Heart right ventricle (tissue), 16 donors: ENCODE results near the gene MROH7. TPM values are rescaled to one million over a fixed set of nuclear protein-coding genes. Genes with fewer than 3 reads are reported as not detected.

Experiments used
- ATAC-seq, 8 donors: fragments of 200-7000 bp; cut with Tn5 transposase; one replicate each; pipeline ENCODE4 v1.9.1; 2020; ENCODE audit warnings: mild to moderate bottlenecking in 8 of 8, moderate library complexity in 8 of 8, moderate number of reproducible peaks in 1 of 8
- DNase-seq, 2 donors: peaks; one replicate each; pipeline ENCODE4 v3.0.0-alpha.2; 2020
- H3K27ac ChIP-seq, 10 donors: fragments of 200-600 bp; sonication (generic) in 2 of 10; one replicate each; pipeline versions ENCODE4 v1.5.0 to v1.8.0; 2020 to 2022; ENCODE audit warnings: mild to moderate bottlenecking in 3 of 10
- H3K27me3 ChIP-seq, 7 donors: fragments of 200-600 bp; one replicate each; pipeline ENCODE4 v1.8.0; 2021 to 2022; ENCODE audit warnings: mild to moderate bottlenecking in 2 of 7
- H3K36me3 ChIP-seq, 9 donors: fragments of 200-600 bp; sonication (generic) in 1 of 9; one replicate each; pipeline versions ENCODE4 v1.5.0 to v1.8.0; 2020 to 2022; ENCODE audit warnings: mild to moderate bottlenecking in 2 of 9
- H3K4me1 ChIP-seq, 9 donors: fragments of 200-600 bp; sonication (generic) in 1 of 9; one replicate each; pipeline versions ENCODE4 v1.5.0 to v1.8.0; 2020 to 2022; ENCODE audit warnings: mild to moderate bottlenecking in 4 of 9
- H3K4me3 ChIP-seq, 10 donors: fragments of 200-600 bp; sonication (generic) in 2 of 10; one replicate each; pipeline versions ENCODE4 v1.5.0 to v1.8.0; 2020 to 2022; ENCODE audit warnings: mild to moderate bottlenecking in 7 of 10, moderate library complexity in 2 of 10
- H3K9me3 ChIP-seq, 11 donors: fragments of 200-600 bp in 10 of 11; sonication (generic) in 2 of 11; one replicate each; pipeline versions ENCODE4 v1.5.0 to v1.8.0; 2013 to 2022; ENCODE audit warnings: mild to moderate bottlenecking in 2 of 11, control low read depth in 1 of 11, moderate library complexity in 1 of 11
- WGBS, 2 donors: extraction: QIAGEN DNeasy Blood & Tissue Kit; methylation state at CpG; one replicate each; pipeline ENCODE4 v1.1.7; 2013; ENCODE audit warnings: inconsistent platforms in 1 of 2; 5-methylcytosine and 5-hydroxymethylcytosine counted together
- intact Hi-C, 10 donors: fragments of 100-400 bp; cut with DNase I; formaldehyde crosslinking; loops; one replicate each; pipeline versions ENCODE4 v1.11.1 to v1.14.2; 2022
- polyA plus RNA-seq, 2 donors: library from polyadenylated mRNA; stranded (reverse); fragments of 200-250 nt; gene quantifications; one replicate each; pipeline ENCODE4 v1.2.3, GENCODE V29; 2013
- total RNA-seq, 10 donors: library from RNA; stranded (reverse); fragmentation: NEBNext Ultra II Directional in 3 of 10; extraction: Animal tissue kit (Norgen Biotek cat#: 25700) in 3 of 10; gene quantifications; one replicate each; pipeline versions ENCODE4 v1.2.1 to v1.2.4, GENCODE V29; 2021 to 2023
- TF ChIP-seq, protein P1 (sequence below), 9 donors: fragments of 200-600 bp; sonication (generic) in 2 of 9; IDR thresholded peaks; one replicate each; pipeline versions ENCODE4 v1.5.0 to v1.8.0; 2021 to 2022; ENCODE audit warnings: antibody characterized with exemption in 9 of 9, mild to moderate bottlenecking in 5 of 9, moderate library complexity in 1 of 9
- donor health status: Arrhythmogenic right ventricular cardiomyopathy.
- donor health status: ischemic (EF 13 %, LVEDD 7.1; RV severe dilation, severe dysfunction).
- donor health status: healthy with polysubstance abuse.
- donor health status: DM: no; HTN: yes; CAD: no.
- donor health status: DM: no; HTN: no; CAD: no.
- donor health status: ischemic (EF 25% LVEDD 6.9; RV normal size, moderate dysfunction).
- donor health status: ischemic (EF 25% LVEDD 5.7; RV mildly dilated, moderate dysfunction).
- donor health status: healthy.
- donor health status: DM: yes; HTN: yes; CAD: no.
- donor health status: Ischemic cardiomyopathy.
- donor health status: ischemic (EF 35%, LVEDD 5.7; RV mildly dilated, moderate dysfunction).
- donor health status: nonischemic (EF 11% LVEDD 7.7; RV severe dilation, severe dysfunction).
- donor health status: DM: yes; HTN: yes; CAD: no.
- donor health status: PGD.
- donor health status: ischemic (EF 29% LVEDD 5.4; RV normal size, mild dysfunction).
- donor health status: nonischemic (EF 23%, LVEDD 6.1; RV moderate dilation, normal function).

MROH7 gene
- total and polyA plus RNA-seq, 12 donors = 2.1 to 25.8 (median 12.8) TPM

DNA sequence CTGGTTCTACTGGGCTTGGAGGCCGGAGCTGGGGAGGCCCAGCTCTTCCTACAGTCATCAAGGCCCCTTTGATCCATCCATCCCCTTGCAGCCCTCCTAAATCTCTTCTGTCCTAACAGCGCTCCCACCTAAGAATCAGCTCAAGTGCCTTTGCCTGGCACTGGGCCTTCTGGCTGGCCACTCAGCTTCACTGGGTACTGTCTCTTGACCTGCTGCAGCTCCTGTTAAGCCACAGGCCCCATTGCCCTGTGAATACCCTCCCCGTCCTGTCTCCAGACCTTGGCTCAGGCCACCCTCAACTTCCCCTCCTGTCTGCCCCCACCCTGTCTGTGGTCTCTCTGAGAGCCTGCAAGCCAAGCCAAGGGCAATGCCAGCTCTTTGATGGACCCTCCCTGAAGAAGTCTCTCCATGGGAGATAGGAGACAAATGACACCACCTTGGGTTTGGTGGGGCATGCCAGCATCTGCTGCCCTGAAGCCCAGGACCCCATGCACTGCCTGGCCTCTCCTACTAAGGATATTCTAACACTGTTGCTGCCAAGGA lies 45.6 kb upstream of the MROH7 start:
- H3K4me1 ChIP-seq = peaks cover 0 to 35% (median 0%) of the 10 kb centered on the region in 9 donors
- intact Hi-C loops = no loop called here
- H3K27me3 ChIP-seq = no peaks in the 10 kb centered on the region
- no peak overlapping the region for H3K4me3 ChIP-seq
- H3K27ac ChIP-seq = peak overlapping the region in 5 of 10 donors; percentile 22 to 48 (median 35)
- WGBS, 2 donors = 62 to 74% methylated on average over 3 of the region's 3 CpGs
- H3K9me3 ChIP-seq = no peaks in the 10 kb centered on the region
- H3K36me3 ChIP-seq = peaks cover 0 to 72% (median 9%) of the 10 kb centered on the region in 9 donors
- DNase-seq = no peak
- peak in 5 of 8 donors; percentile 27 to 52 (median 39) for ATAC-seq
- TF ChIP-seq, protein P1, sequence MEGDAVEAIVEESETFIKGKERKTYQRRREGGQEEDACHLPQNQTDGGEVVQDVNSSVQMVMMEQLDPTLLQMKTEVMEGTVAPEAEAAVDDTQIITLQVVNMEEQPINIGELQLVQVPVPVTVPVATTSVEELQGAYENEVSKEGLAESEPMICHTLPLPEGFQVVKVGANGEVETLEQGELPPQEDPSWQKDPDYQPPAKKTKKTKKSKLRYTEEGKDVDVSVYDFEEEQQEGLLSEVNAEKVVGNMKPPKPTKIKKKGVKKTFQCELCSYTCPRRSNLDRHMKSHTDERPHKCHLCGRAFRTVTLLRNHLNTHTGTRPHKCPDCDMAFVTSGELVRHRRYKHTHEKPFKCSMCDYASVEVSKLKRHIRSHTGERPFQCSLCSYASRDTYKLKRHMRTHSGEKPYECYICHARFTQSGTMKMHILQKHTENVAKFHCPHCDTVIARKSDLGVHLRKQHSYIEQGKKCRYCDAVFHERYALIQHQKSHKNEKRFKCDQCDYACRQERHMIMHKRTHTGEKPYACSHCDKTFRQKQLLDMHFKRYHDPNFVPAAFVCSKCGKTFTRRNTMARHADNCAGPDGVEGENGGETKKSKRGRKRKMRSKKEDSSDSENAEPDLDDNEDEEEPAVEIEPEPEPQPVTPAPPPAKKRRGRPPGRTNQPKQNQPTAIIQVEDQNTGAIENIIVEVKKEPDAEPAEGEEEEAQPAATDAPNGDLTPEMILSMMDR (IDR thresholded peaks at IDR 0.05) = no peak

DNA sequence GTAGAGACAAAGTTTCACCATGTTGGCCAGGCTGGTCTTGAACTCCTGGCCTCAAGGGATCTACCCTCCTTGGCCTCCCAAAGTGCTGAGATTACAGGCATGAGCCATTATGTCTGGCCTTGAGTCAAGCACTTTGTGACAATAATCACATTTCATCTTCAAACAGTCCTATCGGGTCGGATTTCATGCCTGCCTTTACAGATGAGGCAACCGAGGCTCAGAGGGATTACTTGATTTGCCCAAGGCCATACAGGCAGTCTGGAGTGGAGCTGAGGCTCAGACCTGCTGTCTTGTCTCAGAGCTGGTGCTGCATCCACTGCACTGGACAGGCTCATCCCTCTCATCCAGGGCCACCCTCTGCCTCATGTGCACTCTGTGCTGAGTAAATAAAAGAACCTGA lies 44.8 kb upstream of the MROH7 start:
- ATAC-seq (no peak), DNase-seq (no peak)
- H3K4me1 ChIP-seq = peaks cover 0 to 42% (median 0%) of the 10 kb centered on the region in 9 donors
- no peaks in the 10 kb centered on the region for H3K27me3 ChIP-seq
- peaks cover 0 to 71% (median 9%) of the 10 kb centered on the region in 9 donors for H3K36me3 ChIP-seq
- H3K9me3 ChIP-seq = no peaks in the 10 kb centered on the region
- H3K4me3 ChIP-seq = no peak overlapping the region
- intact Hi-C loops = no loop called here
- TF ChIP-seq, protein P1 (IDR thresholded peaks at IDR 0.05) = no peak
- no peak overlapping the region for H3K27ac ChIP-seq
- WGBS, 2 donors = 80 to 84% methylated on average over 3 of the region's 3 CpGs

DNA sequence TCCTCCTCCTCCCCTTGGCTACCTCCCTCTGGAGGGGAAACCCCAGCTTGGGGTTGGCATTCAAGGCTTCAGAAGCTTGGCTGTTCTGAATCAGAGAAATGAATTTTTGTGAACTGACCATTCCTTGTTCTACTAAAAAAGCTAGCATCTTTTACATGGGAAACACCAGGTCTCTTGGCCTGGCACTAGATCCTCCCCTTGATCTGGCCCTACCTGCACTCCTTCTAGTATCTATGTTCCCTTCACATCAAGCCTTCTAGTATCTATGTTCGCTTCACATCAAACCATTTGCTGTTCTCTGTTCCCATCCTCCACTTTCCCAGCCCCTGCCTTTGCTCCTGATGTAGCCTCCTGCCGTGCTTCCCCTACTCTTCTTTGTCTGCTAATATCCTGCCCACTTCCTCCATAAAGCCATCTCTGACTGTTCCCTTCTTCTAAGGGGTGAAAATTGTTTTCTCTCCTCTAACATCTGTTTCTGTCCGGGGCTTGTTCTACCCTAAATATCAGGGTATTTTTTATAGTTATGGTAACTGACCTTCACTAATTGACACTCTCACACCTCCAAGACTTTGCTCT lies 44.0 kb upstream of the MROH7 start:
- H3K36me3 ChIP-seq = peaks cover 0 to 72% (median 9%) of the 10 kb centered on the region in 9 donors
- DNase-seq (no peak), ATAC-seq (no peak)
- intact Hi-C loops = no loop called here
- 74 to 81% methylated on average over 3 of the region's 3 CpGs for WGBS, 2 donors
- no peaks in the 10 kb centered on the region for H3K9me3 ChIP-seq
- no peak overlapping the region for H3K4me3 ChIP-seq
- H3K27ac ChIP-seq = no peak overlapping the region
- TF ChIP-seq, protein P1 (IDR thresholded peaks at IDR 0.05) = no peak
- no peaks in the 10 kb centered on the region for H3K27me3 ChIP-seq
- peaks cover 0 to 42% (median 0%) of the 10 kb centered on the region in 9 donors for H3K4me1 ChIP-seq

DNA sequence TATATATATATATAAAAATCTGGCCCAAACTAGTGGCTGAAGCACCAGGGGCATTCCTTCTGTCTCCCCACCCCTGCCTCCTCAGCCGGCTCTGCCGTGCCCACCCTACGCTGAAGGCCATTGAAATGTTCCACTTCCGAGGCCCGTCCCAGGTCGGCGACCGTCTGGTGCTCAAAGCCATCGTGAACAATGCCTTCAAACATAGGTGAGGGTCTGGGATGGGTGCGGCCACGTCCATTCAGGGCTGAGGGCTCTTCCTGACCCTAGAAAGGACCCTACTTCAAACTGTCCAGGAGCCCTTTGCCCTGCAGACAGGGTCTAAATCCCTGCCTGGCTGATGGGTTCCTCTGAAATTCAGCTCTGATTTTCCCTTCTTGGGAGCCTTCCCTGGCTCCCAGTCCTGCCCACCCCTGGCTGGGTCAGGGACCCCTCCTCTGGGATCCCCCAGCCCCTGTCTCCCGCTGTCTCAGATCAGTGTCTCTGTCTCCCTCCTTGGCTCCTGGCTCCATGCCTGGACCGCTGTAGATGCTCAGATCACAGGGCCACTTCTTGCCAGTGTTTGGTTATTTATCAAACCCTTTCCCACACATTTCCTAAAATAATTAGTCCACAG lies 42.3 kb upstream of the MROH7 start:
- Histone ChIP-seq H3K36me3 (peaks cover 0 to 82% (median 9%) of the 10 kb centered on the region in 9 donors), H3K4me1 (peaks cover 0 to 39% (median 0%) of the 10 kb centered on the region in 9 donors), H3K9me3 (no peaks in the 10 kb centered on the region), H3K4me3 (no peak overlapping the region), H3K27ac (peak overlapping the region in 2 of 10 donors; percentile 3 to 60), H3K27me3 (no peaks in the 10 kb centered on the region)
- intact Hi-C loops = no loop called here
- TF ChIP-seq, protein P1 (IDR thresholded peaks at IDR 0.05) = no peak
- 75 to 83% methylated on average over 13 of the region's 13 CpGs for WGBS, 2 donors
- DNase-seq = no peak
- ATAC-seq = no peak
